Nephron (organoid): ENCODE results near the gene MCF2L.

Experiments used
- H3K27ac Mint-ChIP-seq, 3 experiments: 2 replicates each; pipeline ENCODE4 v1.8.0; 2020; ENCODE audit warnings: mixed read lengths in 3 of 3, mild to moderate bottlenecking in 2 of 3, moderate library complexity in 1 of 3
- H3K27me3 Mint-ChIP-seq: 2 replicates; pipeline ENCODE4 v1.8.0; 2021; ENCODE audit warnings: low read depth, mild to moderate bottlenecking, moderate library complexity, mixed read lengths
- H3K36me3 Mint-ChIP-seq: 2 replicates; pipeline ENCODE4 v1.8.0; 2020; ENCODE audit warnings: low read depth, mixed read lengths
- H3K4me1 Mint-ChIP-seq: 2 replicates; pipeline ENCODE4 v1.8.0; 2020; ENCODE audit warnings: mixed read lengths
- H3K4me3 Mint-ChIP-seq, 3 experiments: 2 replicates each; pipeline ENCODE4 v1.8.0; 2020; ENCODE audit warnings: mild to moderate bottlenecking in 3 of 3, mixed read lengths in 3 of 3, moderate library complexity in 2 of 3
- H3K9me3 Mint-ChIP-seq: 2 replicates; pipeline ENCODE4 v1.8.0; 2020; ENCODE audit warnings: mixed read lengths
- TF ChIP-seq, protein P1 (sequence below), 3 experiments: fragments of 200-600 bp; sonication (generic); IDR thresholded peaks; one replicate each; pipeline ENCODE4 v1.5.0; 2021; ENCODE audit warnings: antibody characterized with exemption in 3 of 3; ENCODE audit not compliant: unreplicated experiment in 3 of 3

MCF2L gene

DNA sequence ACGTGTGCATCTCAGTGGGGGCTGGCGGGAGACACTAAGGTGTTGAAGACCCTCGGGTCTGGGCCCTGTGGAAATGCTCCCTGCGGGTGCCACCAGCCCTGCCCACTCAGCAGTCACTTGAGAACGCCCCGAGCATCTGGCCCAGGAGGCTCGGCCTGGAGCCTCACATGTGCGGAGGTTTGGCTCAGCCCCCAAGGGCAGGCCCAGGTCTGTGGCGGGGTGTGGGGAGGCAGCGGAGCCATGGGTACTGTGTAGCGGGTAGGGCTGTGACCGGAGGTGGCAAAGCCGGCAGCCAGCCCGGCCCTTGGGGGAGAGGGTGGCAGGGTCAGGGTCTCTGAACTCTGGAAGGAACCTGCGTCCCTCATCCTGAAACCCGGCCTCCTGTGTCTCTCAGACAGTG is 37.6 kb downstream of the MCF2L start:
- TF ChIP-seq, protein P1, sequence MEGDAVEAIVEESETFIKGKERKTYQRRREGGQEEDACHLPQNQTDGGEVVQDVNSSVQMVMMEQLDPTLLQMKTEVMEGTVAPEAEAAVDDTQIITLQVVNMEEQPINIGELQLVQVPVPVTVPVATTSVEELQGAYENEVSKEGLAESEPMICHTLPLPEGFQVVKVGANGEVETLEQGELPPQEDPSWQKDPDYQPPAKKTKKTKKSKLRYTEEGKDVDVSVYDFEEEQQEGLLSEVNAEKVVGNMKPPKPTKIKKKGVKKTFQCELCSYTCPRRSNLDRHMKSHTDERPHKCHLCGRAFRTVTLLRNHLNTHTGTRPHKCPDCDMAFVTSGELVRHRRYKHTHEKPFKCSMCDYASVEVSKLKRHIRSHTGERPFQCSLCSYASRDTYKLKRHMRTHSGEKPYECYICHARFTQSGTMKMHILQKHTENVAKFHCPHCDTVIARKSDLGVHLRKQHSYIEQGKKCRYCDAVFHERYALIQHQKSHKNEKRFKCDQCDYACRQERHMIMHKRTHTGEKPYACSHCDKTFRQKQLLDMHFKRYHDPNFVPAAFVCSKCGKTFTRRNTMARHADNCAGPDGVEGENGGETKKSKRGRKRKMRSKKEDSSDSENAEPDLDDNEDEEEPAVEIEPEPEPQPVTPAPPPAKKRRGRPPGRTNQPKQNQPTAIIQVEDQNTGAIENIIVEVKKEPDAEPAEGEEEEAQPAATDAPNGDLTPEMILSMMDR (IDR thresholded peaks at IDR 0.05; ENCODE audit: unreplicated experiment in 3 of 3), result no peak
- peaks cover 14% of the 10 kb centered on the region for H3K27me3 Mint-ChIP-seq
- H3K4me3 Mint-ChIP-seq, result no peak overlapping the region
- peaks cover 3% of the 10 kb centered on the region for H3K9me3 Mint-ChIP-seq
- no peak overlapping the region for H3K27ac Mint-ChIP-seq
- peaks cover 10% of the 10 kb centered on the region for H3K4me1 Mint-ChIP-seq
- peaks cover 20% of the 10 kb centered on the region for H3K36me3 Mint-ChIP-seq

DNA sequence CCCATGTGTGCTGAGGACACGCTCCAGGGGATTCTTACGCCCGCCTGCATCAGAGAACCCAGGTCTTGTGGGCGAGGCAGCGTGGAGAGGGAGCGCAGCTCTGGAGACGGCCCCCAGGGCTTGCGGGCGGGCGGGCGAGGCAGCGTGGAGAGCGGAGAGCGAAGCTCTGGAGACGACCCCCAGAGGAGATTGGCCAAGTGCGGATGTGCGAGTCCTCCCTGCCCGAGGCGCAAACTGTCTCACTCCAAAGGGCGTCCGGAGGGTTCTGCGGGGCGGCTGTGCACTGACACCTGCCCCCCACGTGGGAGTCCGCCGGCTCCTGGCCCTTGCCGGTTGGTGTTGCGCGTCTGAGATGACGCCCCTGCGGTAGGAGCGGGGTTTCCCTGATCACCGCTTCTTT is 39.8 kb downstream of the MCF2L start:
- H3K4me1 Mint-ChIP-seq, result peaks cover 10% of the 10 kb centered on the region
- no peak overlapping the region for H3K4me3 Mint-ChIP-seq
- no peak overlapping the region for H3K27ac Mint-ChIP-seq
- TF ChIP-seq, protein P1 (IDR thresholded peaks at IDR 0.05; ENCODE audit: unreplicated experiment in 3 of 3), result no peak
- peaks cover 3% of the 10 kb centered on the region for H3K9me3 Mint-ChIP-seq
- H3K36me3 Mint-ChIP-seq, result peaks cover 20% of the 10 kb centered on the region
- peaks cover 14% of the 10 kb centered on the region for H3K27me3 Mint-ChIP-seq

DNA sequence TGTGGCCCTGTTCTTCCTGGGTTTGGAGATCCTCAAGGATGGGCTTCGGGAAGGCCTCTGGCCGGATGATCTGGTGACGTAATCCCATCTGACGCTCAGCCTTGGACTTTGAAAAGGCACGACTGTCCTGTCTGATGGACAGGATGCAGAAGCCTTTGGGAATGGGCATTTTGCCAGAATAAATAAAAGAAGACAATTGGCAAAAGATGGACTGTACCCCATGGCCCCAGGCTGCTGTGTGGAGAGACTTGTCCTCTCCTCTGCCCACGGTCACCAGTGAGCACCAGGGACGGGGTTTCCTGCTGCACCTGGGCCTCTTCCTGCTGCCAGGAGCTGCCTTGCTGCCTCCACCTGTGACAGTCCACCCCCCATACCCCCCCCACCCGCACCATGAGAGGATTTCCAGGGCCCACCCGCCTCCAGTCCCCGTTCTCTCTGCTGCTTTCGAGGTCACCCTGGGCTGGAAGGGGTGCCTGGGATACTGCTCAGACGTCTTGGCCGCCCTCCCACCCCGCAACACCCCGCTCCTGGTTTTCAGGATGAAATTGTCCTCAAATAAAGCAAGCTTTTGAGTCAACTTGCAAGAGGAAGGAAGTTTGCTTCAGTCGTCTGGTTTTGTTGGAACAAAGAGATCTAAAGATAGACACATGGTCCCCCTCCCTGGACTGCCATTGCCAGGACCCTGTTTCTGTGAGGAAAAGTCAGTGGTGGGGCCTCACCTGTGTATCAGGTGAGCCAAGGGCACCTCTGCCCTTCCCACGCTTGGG is 40.9 kb downstream of the MCF2L start:
- Mint-ChIP-seq H3K4me3 (no peak overlapping the region), H3K9me3 (peaks cover 3% of the 10 kb centered on the region), H3K27ac (peak overlapping the region; percentile 31 to 76 (median 73)), H3K27me3 (peaks cover 14% of the 10 kb centered on the region), H3K36me3 (peaks cover 12% of the 10 kb centered on the region), H3K4me1 (peaks cover 10% of the 10 kb centered on the region)
- TF ChIP-seq, protein P1 (IDR thresholded peaks at IDR 0.05; ENCODE audit: unreplicated experiment in 3 of 3), result no peak

DNA sequence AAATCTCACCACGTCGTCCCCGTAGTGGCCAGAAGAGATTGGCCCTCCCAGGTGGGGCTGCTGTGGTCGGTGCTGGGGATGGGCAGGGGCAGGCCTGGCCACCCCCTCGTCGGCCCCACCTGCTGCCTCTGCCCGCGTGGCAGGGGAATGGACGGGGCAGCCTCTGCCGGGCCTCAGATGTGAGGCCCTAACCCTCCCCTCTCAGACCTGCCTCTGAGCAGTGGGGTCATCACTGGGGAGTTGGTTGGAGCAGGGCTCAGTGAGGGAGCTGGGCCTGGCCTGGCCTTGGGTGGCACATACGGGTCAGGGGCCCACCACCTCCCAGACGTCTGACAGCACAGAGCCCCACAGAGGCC is 41.5 kb downstream of the MCF2L start:
- TF ChIP-seq, protein P1 (IDR thresholded peaks at IDR 0.05; ENCODE audit: unreplicated experiment in 3 of 3), result no peak
- Mint-ChIP-seq H3K27ac (no peak overlapping the region), H3K9me3 (peaks cover 3% of the 10 kb centered on the region), H3K36me3 (peaks cover 9% of the 10 kb centered on the region), H3K27me3 (peaks cover 10% of the 10 kb centered on the region), H3K4me3 (no peak overlapping the region), H3K4me1 (peaks cover 10% of the 10 kb centered on the region)

DNA sequence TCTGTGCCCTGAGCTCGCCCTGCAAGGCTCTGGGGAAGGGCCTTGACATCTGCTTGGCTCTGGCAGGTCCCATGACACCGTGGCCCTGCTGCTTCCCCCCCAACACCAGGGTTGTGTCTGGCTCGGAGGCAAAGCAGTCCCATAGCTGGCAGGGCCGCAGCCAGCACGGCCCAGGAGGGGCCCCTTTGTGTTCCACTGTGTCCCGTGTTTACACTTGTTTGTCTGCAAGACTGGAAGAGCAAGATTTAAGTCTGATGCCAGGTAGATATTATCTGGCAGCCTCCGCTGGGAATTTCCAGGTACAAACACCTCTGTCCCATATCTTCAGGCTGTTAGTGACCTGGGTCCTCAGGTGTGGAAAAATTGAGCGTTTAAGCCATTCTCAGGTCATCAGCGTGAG is 44.3 kb downstream of the MCF2L start:
- Mint-ChIP-seq H3K27ac (no peak overlapping the region), H3K36me3 (peaks cover 17% of the 10 kb centered on the region), H3K27me3 (peaks cover 5% of the 10 kb centered on the region), H3K9me3 (peaks cover 3% of the 10 kb centered on the region), H3K4me3 (no peak overlapping the region), H3K4me1 (peaks cover 5% of the 10 kb centered on the region)
- TF ChIP-seq, protein P1 (IDR thresholded peaks at IDR 0.05; ENCODE audit: unreplicated experiment in 3 of 3), result no peak
